HG02840 (cell line): ENCODE data around the gene NHERF1.

Experiments used
- ATAC-seq: cut with Tn5 transposase; IDR thresholded peaks from one replicate; pipeline ENCODE4 v1.9.1; 2021; ENCODE audit warnings: mild to moderate bottlenecking, moderate library complexity, moderate number of reproducible peaks; ENCODE audit not compliant: unreplicated experiment, low FRiP score

Gene NHERF1

DNA sequence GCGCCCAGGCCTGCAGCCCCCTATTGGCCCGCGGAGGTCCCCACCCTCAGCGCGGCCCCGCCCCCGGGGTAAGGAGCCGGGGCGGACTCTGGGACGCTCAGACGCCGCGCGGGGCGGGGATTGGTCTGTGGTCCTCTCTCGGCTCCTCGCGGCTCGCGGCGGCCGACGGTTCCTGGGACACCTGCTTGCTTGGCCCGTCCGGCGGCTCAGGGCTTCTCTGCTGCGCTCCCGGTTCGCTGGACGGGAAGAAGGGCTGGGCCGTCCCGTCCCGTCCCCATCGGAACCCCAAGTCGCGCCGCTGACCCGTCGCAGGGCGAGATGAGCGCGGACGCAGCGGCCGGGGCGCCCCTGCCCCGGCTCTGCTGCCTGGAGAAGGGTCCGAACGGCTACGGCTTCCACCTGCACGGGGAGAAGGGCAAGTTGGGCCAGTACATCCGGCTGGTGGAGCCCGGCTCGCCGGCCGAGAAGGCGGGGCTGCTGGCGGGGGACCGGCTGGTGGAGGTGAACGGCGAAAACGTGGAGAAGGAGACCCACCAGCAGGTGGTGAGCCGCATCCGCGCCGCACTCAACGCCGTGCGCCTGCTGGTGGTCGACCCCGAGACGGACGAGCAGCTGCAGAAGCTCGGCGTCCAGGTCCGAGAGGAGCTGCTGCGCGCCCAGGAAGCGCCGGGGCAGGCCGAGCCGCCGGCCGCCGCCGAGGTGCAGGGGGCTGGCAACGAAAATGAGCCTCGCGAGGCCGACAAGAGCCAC lies at the start of gene NHERF1:
NHERF1 (plus strand) TSS at position 100 of the 750 bp plus-strand sequence; CDS start at position 319, 219 bp downstream.
- peak; percentile 87 for ATAC-seq

DNA sequence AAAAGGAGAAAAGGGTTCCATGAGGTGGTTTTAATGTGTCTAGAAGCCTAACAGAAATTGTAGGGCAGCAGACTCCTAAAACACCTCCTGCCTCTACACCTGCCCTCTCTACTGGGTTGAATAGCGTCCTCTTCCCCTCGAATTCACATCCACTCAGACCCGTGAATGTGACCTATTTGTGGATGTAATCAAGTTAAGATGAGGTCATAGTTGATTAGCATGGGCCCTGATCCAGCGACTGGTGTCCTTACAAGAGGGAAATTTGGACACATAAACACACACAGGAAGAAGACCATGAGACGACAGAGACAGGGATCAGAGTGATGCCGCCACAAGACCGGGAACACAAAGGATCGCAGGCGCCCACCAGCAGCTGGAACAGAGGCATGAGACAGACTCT lies 49.2 kb upstream of the NHERF1 start:
- ATAC-seq, result no peak

DNA sequence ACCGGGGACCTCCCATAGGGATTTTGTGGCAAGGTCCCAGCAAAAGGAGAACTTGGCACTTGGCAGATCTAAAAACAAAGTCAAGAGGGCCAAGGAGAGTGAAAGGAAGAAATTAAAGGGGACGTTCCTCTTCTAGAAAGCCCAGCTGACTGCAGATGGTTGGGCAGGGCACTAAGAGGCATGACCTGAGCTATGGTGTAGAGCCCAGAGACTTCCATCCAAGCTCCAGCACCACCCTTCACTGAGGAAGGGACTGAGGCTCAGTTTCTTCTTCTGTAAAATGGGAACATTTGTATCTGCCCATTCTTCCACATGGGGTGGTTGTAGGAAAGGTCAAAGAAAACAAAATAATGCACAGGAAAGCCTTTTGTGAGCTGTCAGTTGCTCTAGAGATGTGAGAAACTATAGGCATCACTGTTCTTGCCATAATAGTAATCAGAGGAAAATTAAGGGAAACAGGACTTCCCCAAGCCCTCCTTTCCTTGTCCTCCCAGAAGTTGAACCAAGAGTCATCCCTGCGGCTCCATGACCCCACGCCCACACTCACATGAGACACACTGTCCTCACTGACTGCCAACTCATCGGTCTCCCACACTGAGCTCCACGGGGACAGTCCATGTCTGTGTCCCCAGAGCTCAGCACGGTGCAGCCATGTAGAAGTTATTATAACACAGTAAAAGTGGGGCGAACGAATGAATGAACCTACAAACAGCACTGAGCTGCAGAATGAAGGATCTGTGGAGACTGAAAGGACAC lies 46.1 kb upstream of the NHERF1 start:
- ATAC-seq, result no peak

DNA sequence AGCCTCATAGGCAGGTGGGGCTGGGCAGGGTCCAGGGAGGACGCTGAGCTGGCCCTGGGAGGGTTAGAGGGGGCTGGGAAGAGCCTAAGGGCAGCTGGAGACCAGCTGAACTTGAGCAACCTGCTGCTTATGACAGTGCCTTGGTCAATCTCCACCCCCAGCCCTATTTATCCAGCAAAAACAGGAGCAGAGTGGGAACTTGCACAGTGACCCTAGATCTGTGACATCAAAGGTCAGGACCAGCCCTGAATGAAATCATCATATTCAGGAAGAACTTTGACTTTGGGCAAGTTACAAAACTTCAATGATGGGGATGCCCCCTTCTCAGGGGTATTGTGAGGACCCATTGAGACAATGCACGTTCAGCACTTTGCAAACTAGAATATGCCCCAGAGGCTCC lies 45.1 kb upstream of the NHERF1 start:
- no peak for ATAC-seq

DNA sequence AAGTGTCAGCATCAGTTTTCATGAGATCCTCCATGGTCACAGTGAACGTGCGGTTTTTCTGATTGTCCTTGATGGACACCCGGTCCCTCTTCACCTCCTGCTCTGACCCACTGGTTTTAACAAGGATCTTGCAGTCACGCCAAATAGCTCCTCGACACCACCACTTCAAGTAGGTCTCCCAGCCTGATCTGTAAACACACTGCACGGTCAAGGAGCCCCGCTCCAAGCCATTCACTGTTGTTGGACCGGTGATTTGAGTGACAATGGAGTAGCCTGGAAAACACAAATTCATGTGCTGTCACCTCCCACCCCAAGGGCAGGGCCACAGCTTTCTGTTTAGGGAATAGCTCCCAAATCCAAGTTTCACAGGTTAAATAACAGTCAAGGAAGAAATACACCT lies 43.9 kb upstream of the NHERF1 start:
- no peak for ATAC-seq

DNA sequence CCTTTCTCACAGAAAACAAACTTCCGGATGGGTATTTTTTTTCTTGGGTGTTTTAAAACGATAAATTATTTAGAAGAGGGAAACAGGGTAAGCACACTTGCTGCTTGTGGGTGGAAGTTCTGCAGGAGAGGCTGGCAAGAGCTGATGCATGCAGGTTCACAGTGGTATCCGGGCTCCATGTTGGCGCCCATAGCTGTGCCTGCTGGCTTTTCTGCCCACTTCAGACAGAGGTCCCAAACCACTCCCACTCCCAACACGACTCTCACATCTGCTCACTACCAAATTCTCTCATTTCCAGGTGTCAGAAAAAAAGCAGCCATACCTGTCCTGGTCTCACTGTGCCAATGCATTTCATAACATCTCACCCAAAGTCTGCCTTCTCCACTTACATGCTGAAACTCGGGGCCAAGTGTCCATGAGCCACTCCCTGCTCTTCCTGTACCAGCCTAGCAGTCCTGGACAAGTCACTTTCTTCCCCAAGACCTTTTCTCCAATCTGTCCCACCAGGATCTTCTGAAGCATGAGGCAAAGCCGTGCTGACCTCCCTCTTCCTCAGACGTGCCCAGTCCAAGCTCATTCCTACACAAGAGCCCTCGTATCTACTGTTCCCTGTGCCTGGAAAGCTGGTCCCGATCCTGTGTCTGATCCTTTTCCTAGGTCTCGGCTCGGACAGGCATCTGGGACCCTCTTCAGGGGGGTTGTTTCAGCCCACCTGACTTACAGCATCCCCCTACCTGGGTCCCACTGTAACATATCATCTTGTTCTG lies 37.2 kb upstream of the NHERF1 start:
- no peak for ATAC-seq

DNA sequence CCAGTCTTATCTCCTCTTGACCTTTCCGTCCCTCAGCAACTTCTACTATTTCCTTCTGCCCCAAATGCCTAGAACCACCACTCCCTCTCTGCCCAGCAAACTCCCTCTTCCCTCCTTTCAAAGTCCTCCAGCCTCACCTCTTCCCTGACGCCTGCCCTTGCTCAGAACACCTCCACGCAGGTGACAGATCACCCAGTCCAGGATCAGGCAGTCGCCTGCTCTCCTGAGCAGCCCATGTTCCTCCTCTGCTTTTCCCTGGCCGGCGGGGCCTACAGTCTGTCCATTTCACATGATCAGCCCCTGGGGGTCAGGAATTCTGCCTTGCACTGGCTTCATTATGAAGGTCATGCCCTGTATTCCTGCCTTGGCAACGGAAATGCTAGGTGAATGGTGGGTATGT lies 36.1 kb upstream of the NHERF1 start:
- ATAC-seq, result no peak

DNA sequence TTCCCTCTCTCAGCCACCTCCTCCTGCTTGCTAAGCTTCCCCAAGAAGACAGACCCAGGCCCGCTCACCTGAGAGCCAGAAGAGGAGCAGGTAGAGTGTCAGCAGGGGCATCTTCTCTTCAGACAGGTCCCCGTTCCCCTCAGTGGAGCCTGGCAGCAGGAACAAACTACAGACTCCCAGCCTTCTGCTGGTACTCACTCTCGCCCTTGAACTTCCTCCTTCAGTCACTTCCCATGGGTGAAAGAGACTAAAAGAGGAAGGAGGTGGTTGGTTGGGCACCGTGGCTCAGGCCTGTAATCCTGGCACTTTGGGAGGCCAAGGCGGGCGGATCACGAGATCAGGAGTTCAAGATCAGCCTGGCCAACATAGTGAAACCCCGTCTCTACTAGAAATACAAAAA lies 35.7 kb upstream of the NHERF1 start, which contains the start of gene CD300LF:
CD300LF (minus strand) TSS at position 168 of the 400 bp plus-strand sequence; CDS start at position 111, 57 bp downstream.
- ATAC-seq, result no peak

DNA sequence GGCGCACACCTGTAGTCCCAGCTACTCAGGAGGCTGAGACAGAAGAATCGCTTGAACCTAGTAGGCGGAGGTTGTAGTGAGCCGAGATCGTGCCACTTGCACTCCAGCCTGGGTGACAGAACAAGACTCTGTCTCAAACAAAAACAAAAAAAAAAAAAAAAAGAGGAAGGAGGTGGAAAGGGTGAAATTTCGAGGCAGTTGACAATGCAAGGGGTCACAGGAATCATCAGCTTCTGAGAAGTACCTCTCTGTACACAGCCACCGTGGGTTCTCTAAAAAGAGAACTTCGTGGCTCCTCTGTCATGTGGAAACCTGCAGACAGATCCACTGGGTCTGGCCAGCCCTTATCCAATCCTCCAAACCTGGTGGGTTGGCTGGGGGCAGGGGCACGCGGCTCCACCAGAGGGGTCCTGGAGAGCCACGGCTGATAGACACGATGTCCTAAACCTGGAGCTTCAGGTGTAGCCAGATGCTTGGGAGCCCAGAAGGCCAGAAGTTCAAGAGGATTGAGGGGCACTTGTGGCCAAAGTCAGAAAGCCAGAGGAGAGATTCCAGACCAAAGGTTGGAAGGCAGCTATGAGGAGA lies 35.2 kb upstream of the NHERF1 start:
- ATAC-seq, result no peak

DNA sequence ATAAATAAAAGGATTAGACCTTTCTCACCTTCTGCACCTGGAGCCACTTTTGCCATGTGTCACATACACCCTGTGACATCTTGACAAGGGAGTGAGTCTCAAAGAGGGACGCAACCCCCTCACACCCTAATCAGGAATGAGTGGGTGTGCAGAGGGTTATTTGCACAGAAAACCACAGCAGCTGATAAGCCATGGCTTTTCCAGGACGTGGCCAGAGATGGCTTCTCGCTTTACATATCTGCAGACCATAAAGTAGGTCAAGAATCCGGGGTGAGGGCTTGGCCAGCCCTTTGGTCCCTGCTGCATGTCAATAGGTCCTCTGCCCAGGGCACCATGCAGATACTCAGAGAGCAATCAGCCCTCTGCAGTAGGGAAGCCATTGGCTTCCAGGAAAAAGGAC lies 33.3 kb upstream of the NHERF1 start:
- ATAC-seq, result no peak

DNA sequence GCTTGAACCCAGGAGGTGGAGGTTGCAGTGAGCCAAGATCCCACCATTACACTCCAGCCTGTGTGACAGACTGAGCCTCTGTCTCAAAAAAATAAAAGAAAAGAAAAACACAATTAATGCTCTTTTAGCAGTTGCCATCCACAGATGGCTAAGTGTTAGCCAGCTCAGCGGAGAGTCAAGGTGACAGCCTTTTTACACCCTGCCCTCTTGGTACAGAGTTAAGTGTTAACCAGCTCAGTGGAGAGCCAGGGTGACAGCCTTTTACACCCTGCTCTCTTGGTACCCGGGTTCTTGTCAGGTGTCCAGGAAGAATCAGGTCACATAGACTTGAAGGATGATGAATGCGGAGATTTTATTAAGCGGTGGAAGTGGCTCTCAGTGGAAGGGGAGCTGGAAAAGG lies 27.9 kb upstream of the NHERF1 start:
- no peak for ATAC-seq

DNA sequence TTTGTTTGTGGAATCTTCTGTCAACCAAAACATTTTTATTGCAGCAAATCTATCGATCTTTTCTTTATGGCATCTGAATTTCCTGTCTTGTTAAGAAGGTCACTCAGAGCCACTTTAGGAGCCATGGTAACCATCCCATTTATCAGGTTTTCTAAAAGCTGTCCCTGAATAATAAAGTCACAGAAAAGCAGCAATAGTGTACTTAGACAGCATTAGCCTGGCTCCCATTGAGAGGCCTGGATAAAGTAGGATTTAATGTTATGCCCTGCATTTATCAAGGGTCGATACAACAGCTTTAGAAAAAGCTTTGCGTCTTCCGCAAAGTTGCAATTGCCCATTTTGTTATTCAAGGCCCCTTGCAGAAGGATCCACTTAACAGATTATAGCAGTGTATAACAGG lies 25.6 kb upstream of the NHERF1 start:
- ATAC-seq, result no peak

DNA sequence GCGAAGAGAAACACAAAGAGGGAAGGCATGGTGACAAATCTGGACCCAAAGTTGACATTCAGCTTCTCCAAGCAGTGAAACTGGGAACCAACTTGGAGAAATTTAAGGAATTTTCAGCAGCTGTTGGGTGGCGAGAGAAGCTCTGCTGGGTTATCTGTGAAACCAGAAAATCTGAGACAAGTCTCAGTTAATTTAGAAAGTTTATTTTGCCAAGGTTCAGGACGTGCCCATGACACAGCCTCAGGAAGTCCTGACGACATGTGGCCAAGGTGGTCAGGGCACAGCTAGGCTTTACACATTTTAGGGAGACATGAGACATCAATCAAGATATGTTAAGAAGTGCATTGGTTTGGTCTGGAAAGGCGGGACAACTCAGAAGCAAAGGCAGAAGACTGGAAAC lies 24.5 kb upstream of the NHERF1 start:
- ATAC-seq, result no peak

DNA sequence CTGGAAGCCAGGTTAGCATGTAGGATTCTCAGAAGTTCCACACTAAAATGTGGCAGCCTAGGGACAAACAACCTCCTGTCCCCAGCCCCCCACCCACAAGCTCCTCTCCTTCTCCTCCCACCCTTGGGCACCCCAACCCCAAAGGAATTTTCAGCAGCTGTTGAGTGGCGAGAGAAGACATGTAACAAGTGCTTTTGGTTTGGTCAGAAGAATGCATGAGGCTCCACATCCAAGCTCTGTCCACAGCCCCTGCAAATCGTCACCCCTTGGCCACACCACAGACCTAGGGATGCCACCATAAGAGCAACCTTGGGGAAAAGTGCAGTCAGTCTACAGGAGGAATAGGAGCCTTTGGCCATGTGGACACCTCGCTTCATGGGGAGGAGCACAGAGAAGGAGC lies 23.3 kb upstream of the NHERF1 start:
- ATAC-seq, result no peak

DNA sequence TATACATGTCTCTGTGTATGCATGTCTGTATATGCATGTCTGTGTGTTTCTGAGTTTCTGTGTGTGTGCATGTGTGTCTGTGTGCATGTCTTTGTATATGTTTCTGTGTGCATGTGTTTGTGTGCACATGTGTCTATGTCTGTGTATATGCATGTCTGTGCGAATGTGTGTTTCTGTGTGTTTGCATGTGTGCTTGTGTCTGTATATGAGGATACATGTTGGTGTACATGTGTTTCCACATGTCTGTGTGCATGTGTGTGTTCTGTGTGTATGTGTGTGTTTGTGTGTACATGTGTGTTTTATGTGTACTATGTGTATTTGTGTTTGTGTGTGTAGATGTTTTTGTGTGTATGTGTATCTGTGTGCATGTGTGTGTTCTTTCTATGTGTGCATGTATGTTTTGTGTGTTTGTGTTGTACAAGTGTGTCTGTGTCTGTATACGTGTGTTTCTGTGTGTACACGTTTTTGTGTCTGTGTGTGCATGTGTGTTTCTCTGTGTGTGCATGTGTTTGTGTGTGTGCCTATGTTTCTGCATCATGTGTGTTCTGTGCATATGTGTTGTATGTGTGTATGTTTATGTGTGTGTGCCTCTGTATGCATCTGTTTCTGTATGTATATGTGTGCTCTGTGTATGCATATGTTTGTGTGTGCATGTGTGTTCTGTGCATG lies 20.3 kb upstream of the NHERF1 start:
- ATAC-seq, result no peak

DNA sequence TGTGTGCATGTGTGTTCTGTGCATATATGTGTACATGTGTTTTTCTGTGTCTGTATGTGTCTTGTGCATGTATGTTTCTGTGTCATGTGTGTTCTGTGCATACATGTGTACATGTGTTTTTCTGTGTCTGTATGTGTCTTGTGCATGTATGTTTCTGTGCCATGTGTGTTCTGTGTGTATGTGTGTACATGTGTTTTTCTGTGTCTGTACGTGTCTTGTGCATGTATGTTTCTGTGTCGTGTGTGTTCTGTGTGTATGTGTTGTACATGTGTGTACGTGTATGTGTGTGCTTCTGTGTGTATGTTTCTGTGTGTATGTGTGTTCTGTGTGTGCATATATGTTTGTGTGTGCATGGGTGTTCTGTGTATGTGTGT lies 19.7 kb upstream of the NHERF1 start:
- ATAC-seq, result no peak

DNA sequence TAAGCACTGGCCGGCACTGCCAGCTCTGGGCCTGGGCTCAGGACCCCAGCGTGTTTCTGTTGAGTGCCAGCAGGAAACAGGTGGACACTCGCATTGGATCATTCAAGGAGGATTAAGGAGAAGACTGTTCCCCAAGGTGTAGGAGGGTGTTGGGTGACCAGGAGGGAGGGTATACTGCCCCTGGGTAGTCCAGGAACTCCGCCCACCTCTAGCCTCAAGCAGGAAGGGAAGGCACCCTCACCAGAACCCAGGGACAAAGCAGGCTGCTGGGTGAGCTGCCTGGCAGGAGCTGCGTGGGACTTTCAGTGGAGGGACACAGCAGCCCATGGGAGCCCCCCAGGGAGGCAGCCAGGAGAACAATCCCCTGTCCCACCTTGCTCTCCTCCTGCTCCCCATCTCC lies 19.1 kb upstream of the NHERF1 start:
- no peak for ATAC-seq

DNA sequence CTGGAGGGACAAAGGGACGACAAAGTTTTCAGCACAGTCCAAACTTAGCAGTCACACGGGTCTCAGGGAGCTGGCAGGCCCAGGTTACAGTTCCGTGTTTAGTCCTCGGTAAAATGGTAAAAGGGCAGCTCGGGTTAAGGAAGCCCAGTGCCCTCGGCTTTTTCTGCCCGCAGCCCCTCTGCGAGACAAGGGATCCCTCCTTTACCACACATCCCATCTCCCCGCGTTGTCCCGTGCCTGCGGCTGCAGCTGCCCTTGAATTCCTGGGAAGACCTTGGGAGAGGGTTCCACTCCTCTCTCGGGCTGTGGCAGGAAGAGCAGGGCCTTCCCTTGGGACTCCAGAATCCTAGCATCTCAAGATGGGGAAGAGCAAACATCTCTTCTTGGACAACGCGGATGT lies 18.6 kb upstream of the NHERF1 start:
- no peak for ATAC-seq

DNA sequence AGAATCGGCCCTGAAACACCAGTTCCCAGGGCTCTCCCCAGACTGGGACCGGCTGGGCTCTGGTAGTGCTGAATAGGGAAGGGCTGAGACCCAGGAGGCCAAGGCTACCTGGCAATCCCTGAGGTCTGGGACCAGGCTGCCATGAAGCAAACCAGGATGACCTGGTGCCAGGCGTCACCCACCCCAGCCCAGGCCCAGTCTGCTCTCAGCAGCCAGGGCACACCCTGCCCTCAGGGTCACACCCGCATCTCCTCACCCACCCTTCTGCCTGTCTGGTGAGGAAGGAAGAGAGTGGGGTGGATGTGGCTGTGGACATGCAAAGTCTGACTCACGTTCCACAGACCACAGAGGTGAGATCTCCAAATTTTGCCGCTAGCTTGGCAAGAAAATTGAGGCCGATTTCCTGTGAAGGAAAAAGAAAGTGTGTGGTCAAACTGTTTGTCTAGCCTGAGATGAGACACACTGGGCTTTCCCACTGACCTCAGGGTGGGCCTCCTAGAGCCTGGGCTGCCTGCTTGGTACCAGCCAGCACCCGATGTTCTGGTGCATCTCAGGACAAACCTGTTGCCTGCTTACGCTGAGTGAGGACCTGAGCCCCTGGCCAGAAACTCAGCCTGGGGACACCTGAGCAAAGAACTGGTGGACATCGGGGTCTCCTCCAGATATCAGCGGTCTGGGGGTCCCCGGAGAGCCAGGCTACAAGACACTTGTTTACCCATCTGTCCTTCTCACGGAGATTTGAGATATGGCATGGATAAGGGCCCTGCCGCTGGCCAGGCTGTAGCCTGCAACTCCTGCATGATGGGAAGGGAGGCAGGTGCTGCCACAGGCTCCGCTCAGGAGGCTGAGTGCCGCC lies 17.7 kb upstream of the NHERF1 start:
- ATAC-seq, result no peak

DNA sequence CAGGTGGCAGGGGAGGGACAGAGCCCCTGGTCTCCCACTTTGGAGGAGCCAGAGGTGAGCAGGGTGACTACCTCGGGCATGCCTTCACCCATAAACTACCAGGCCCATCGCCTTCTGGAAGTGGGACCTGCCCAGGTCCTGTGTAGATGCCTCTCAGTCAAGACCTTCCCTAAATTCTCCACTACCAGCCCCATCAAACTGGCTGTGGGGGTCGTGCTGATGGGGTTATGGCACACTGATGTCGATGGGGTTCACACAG lies 17.2 kb upstream of the NHERF1 start:
- no peak for ATAC-seq
